Mucosa of descending colon (tissue), 3 donors: ENCODE measurements around the gene ANKH. TPM values are rescaled to one million over a fixed set of nuclear protein-coding genes. Genes with fewer than 3 reads are reported as not detected.

Source experiments
- ATAC-seq: fragments of 200-7000 bp; cut with Tn5 transposase; one replicate; pipeline ENCODE4 v1.9.1; 2020; ENCODE audit warnings: mild to moderate bottlenecking, moderate library complexity
- DNase-seq, 3 donors: peaks; one replicate each; pipeline ENCODE4 v3.0.0-alpha.2; 2020
- H3K36me3 ChIP-seq: fragments of 200-600 bp; one replicate; pipeline ENCODE4 v1.8.0; 2021; ENCODE audit warnings: low read depth, mild to moderate bottlenecking
- H3K4me1 ChIP-seq: fragments of 200-600 bp; one replicate; pipeline ENCODE4 v1.8.0; 2021; ENCODE audit warnings: low read depth, mild to moderate bottlenecking
- H3K4me3 ChIP-seq: fragments of 200-600 bp; one replicate; pipeline ENCODE4 v1.8.0; 2021; ENCODE audit warnings: mild to moderate bottlenecking
- H3K9me3 ChIP-seq: fragments of 200-600 bp; one replicate; pipeline ENCODE4 v1.8.0; 2021; ENCODE audit warnings: mild to moderate bottlenecking
- CTCF ChIP-seq: fragments of 200-600 bp; IDR thresholded peaks from one replicate; pipeline ENCODE4 v1.8.0; 2022; ENCODE audit warnings: antibody characterized with exemption, mild to moderate bottlenecking
- intact Hi-C, 2 donors: fragments of 100-400 bp; cut with DNase I in 1 of 2; cut with micrococcal nuclease in 1 of 2; formaldehyde crosslinking; loops; one replicate each; pipeline versions ENCODE4 v1.11.0 to v1.11.1; 2022; cut with DNase I, micrococcal nuclease
- total RNA-seq, 3 donors: library from RNA; stranded (reverse); fragmentation: NEBNext Ultra II Directional in 2 of 3; extraction: Animal tissue kit (Norgen Biotek cat#: 25700) in 2 of 3; gene quantifications; one replicate each; pipeline versions ENCODE4 v1.2.1 to v1.2.4, GENCODE V29; 2021 to 2023
- donor health status: DM: no; HTN: no; CAD: no; lungs with moderate emphysema.
- donor health status: DM: no; HTN: no; CAD: no.
- donor health status: DM: no; HTN: yes; CAD: no.

Gene ANKH
- total RNA-seq, 3 donors from 2014 or later = 85.4 to 177 (median 105) TPM

DNA sequence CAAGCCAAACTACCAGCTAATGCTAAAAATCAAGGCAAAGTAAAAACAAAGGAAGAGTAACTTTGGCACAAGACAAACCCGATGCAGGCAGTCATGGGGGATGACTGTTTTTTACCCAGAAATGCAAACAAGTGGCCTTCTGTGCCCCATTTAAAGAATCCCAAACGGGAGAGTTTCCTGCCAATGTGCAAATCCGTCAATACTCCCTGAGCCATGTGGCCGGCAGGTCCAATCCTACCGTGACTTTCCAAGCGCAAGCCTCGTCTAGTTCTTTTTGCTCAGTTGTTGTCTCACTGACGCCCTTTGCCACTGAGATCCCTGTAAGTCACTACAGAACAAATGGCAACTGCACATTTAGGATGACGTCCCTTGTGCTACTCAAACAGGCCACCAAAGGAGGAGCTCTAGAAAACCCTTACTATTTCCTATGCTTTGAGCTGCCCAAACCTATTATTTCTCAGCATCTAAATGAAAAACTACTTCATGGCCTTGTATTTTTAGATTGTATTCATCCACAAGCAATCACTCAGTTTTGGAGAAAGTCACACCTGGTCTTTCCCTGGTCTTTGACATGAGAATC, 163.7 kb downstream of the ANKH start:
- ATAC-seq (no peak), DNase-seq (no peak)
- Histone ChIP-seq H3K36me3 (peaks cover 3% of the 10 kb centered on the region), H3K4me1 (no peaks in the 10 kb centered on the region), H3K9me3 (no peaks in the 10 kb centered on the region), H3K4me3 (no peak overlapping the region)
- intact Hi-C loops = no loop called here
- TF ChIP-seq CTCF = no peak

DNA sequence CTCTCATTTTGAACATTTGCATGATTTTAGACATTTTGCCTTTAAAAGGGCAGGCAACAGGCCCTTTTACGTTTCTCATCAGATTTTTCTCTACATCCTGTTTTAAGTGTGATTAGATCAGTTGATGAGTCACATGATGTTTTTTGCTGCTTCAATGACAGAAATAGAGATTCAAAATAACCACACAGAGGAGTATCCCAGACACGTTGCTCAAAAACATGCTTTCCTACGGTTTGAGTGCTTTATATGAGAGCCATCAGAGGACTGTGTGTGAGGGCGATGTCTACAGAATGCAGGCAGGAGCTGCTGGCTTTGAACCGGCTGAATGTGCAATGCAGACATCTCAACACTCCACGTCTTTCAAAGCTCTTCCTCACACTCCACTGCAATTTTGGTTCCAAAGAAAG, 165.0 kb downstream of the ANKH start:
- intact Hi-C loops = no loop called here
- no peaks in the 10 kb centered on the region for H3K4me1 ChIP-seq
- peak; percentile 59 for ATAC-seq
- DNase-seq = no peak
- H3K36me3 ChIP-seq = peaks cover 3% of the 10 kb centered on the region
- no peak overlapping the region for H3K4me3 ChIP-seq
- TF ChIP-seq CTCF = no peak
- H3K9me3 ChIP-seq = no peaks in the 10 kb centered on the region

- Histone ChIP-seq H3K9me3 (no peaks in the 10 kb centered on the region), H3K4me1 (no peaks in the 10 kb centered on the region), H3K4me3 (no peak overlapping the region), H3K36me3 (no peaks in the 10 kb centered on the region)
- DNase-seq (no peak), ATAC-seq (no peak)
- TF ChIP-seq CTCF = no peak
- intact Hi-C loops = no loop called here
These were observed 166.0 kb downstream of the ANKH start for GRCh38 chr5:14705556-14705955.

- TF ChIP-seq CTCF = no peak
- no peak overlapping the region for H3K4me3 ChIP-seq
- no peaks in the 10 kb centered on the region for H3K4me1 ChIP-seq
- DNase-seq (no peak), ATAC-seq (no peak)
- no peaks in the 10 kb centered on the region for H3K9me3 ChIP-seq
- intact Hi-C loops = no loop called here
- no peaks in the 10 kb centered on the region for H3K36me3 ChIP-seq
These were observed 169.2 kb downstream of the ANKH start for GRCh38 chr5:14702238-14702839.

DNA sequence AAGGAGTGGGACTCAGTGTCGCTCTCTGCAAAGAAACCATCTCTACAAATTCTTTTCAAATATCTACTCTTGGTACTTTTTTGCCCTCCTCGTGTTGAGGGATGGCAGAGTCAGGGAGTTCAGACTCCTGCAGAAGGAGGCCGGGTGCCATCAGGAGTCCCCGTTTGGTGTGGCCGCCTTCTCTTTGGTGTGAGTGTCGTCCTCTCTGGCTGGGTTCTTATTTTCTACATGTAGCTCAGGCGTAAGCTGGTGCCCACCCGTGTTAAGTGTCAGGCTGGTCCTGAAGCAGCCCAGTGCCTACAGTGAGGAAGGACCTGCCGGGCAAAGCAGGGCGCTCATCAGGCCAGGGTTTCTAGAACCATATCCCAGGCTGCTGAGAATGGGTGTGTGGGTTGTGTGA, 170.0 kb downstream of the ANKH start:
- Histone ChIP-seq H3K4me3 (no peak overlapping the region), H3K4me1 (no peaks in the 10 kb centered on the region), H3K36me3 (no peaks in the 10 kb centered on the region), H3K9me3 (no peaks in the 10 kb centered on the region)
- intact Hi-C loops = no loop called here
- no peak for ATAC-seq
- TF ChIP-seq CTCF = no peak
- DNase-seq = no peak
